Choroid plexus epithelial cell (primary cell): Measurements from ENCODE around the gene TRIM3.
"Not testable (repeated sequence)": the region's sequence is repeated elsewhere in the genome, so short reads cannot be mapped to it uniquely, and the experiment has no call there.

ENCODE experiments used
- DNase-seq: peaks from one replicate; pipeline ENCODE4 v3.0.0-alpha.2; 2010; ENCODE audit warnings: low read depth
- H3K4me3 ChIP-seq: 2 replicates; pipeline ENCODE4 v1.5.1; 2011; ENCODE audit warnings: low read depth, mild to moderate bottlenecking, control low read depth, low read length, moderate library complexity
- CTCF ChIP-seq: conservative IDR thresholded peaks from 2 replicates; pipeline ENCODE4 v1.5.1; 2011; ENCODE audit warnings: low read depth, mild to moderate bottlenecking, control low read depth, inconsistent platforms, low read length, moderate library complexity

Gene TRIM3

GRCh38 chr11:6473451-6474412 lies at the start of gene TRIM3:
Gene TRIM3, minus strand, starts transcription at chr11:6473941. Its CDS starts 8,246 bp downstream, at chr11:6465695.
- peak; percentile 56 for TF ChIP-seq CTCF

GRCh38 chr11:6523253-6523652 lies 49.5 kb upstream of the TRIM3 start:
- no peak for TF ChIP-seq CTCF
- DNase-seq, result peak; percentile 79
- no peak overlapping the region for H3K4me3 ChIP-seq

More at GRCh38 chr11:6473451-6474412, at the start of gene TRIM3:
- H3K4me3 ChIP-seq, result peak within 1 kb of the TSS; percentile 84
- DNase-seq, result peak; percentile 91

GRCh38 chr11:6521946-6522345 lies 48.2 kb upstream of the TRIM3 start:
- not testable (repeated sequence) for DNase-seq, H3K4me3 ChIP-seq

- TF ChIP-seq CTCF, result no peak
- no peak overlapping the region for H3K4me3 ChIP-seq
- no peak for DNase-seq
Measured at GRCh38 chr11:6520265-6520664, 46.5 kb upstream of the TRIM3 start.

- DNase-seq, result no peak
- no peak for TF ChIP-seq CTCF
- H3K4me3 ChIP-seq, result no peak overlapping the region
Measured at GRCh38 chr11:6516865-6517264, 43.1 kb upstream of the TRIM3 start.

- peak; percentile 68 for TF ChIP-seq CTCF
- H3K4me3 ChIP-seq, result no peak overlapping the region
- DNase-seq, result peak; percentile 80
Measured at GRCh38 chr11:6505577-6506240, 32.0 kb upstream of the TRIM3 start.

GRCh38 chr11:6504166-6504565 lies 30.4 kb upstream of the TRIM3 start:
- TF ChIP-seq CTCF, result no peak
- DNase-seq, result no peak
- H3K4me3 ChIP-seq, result no peak overlapping the region
